NCI-H2227 treated with DMSO at 0.1 percent for 48 hours (cell line): ENCODE measurements around the gene PARD6B.
"Not testable (repeated sequence)": the region's sequence is repeated elsewhere in the genome, so short reads cannot be mapped to it uniquely, and the experiment has no call there.

Experiments used
- DNase-seq: peaks from one replicate; lab custom pipeline; 2025; lab: John Stamatoyannopoulos, UW

Gene PARD6B

DNA sequence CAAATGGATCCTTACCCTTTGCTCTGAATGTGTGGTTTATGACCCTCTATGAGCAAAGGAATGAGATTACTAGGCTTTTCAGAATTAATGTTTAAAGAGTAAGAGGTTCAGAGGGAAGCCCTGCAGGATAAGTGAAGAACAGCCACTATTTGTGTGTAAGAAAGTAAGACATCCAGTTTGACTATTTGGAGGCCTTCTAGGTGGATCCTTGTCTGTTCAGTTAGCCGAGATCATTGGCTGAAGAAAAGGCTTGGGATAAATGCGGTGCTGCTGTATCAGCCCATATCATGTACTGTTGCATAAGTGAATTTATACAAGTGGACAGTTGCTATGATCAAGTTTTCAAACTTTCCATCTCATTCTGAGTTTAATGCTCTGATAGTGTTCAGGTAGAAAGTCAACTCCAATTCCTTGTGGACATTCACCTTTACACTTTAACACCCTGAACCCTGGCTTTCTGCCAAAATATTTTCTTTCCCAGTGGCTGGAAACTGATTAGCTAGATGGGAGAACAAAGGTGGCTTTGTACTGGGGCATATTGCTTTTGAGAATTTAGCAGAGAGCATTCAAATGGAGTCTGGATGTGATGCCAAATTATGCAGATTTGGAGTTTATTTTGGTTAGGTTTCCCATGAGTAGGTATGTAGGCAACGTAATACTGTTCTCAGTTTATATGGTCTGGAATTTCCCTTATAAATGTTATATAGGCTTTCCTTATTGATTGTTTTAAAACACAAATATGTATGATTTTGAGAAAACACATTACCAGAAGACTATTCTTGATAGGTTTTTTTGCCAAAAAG, 15.0 kb downstream of the PARD6B start:
- DNase-seq: no peak

DNA sequence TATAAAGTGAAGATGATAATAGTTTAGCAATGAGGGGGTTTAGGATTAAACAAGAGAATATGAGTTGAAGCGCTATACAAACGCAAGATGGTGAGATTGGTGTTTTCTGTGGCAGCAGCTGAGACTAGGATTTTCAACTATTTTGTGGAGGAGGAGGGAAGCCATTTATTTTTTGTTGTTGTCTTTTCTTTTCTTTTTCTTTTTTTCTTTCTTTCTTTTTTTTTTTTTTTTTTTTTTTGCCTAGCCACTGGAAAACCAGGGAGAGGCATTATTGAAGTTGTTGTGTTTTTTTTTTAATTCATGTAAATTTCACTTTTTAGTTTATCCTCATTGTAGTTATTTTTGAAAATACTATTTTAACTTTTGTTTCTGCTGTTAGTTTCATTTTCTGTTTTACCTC, 15.9 kb downstream of the PARD6B start:
- no peak for DNase-seq

DNA sequence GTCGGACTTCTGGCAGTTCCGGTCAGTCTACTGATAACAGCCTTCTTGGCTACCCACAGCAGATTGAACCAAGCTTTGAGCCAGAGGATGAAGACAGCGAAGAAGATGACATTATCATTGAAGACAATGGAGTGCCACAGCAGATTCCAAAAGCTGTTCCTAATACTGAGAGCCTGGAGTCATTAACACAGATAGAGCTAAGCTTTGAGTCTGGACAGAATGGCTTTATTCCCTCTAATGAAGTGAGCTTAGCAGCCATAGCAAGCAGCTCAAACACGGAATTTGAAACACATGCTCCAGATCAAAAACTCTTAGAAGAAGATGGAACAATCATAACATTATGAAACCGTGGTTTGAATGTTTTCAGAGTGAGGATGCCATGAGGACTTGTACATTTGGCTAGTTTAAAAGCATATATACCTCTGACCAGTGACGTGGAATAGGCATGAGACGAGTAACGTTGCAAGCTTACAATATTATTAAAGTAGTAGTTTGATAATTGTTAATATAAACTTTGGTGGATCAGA, 18.8 kb downstream of the PARD6B start:
- no peak for DNase-seq

DNA sequence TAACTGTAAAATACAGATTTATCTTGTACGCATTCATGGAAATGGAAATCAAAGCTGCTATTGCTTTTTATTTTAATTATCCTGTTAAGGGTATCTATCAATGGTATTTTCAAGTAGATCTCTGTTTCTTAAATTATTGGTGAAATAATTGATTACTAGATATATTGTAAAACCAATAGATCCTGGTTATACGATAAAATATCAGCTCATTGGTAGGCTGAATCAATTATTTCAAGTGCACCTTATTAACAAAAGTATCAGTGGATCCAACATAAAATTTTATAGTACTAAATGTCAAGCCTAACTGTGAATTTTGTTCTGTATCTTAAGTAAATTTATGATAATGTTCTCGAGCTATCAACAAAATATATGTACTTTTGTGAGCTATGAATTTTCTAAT, 21.8 kb downstream of the PARD6B start:
- no peak for DNase-seq

DNA sequence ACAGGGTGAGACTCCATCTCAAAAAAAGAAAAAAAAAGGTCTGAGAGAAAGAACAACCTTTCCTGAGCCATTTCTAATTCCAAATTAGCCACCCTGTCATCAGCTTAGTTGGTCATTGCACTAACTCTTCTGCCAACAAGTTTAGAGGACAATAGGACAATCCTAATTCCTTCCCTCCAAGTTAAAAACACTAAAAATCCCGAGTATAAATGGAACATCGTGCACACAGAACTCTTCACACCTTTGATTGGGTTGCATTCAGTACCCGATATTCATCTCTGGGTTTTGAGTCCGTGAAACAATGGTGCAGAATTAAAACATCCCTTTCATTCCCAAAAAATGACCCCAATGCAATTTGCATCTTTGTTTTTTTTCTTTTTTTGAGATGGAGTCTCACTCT, 23.0 kb downstream of the PARD6B start:
- no peak for DNase-seq

DNA sequence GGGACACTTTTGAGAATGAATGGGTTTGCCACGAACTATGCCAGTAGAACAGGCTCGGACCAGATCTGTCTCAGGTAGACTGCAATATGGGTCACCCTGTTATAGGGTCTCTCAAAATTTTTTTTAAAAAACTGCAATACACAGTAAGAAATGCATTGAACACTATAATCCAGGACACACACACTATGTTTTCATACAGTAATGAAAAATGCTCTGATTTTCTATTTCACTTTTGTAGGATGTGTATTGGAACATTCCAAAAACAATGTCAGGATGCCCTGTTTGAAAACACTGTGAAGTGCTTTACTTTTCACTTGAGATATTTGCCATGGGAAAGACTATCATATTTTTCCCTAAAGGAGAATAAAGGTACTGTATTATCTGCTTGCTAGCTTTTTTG, 25.1 kb downstream of the PARD6B start:
- no peak for DNase-seq

DNA sequence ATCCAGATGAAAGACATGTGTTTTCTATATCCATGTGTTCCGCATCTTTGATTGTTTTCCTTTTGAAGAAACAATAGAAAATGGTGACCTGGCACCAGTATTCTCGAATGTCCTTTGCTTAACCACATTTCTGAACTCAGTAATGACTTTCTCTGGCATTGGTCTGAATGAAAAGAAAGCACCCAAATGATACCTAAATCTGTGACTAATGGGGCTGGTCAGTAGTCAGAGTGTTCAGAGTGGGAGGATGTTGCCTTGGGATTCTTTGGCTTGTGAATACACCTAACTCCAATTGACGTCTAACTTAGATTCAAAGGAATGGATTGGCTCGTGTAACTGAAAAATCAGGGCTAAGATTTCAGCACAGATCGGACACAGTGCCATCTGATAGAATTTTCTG, 27.1 kb downstream of the PARD6B start:
- DNase-seq: no peak

DNA sequence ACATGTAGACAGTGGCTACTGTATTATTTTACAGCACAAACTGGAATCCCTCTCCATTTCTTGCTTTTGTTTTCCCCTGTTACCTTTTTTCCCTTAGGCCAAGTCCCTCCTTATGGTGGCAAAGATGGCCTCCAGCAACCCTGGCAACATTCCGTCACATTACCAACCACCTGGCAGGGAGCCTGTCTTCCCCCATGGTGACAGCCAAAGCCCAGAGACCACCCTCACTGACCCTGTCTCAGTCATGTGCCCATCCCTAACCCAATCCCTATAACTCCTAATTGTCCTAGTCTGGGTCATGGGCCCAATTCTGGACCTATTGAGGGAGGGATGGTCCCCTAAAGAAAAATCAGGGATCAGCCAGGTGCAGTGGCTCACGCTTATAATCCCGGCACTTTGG, 27.6 kb downstream of the PARD6B start:
- no peak for DNase-seq

DNA sequence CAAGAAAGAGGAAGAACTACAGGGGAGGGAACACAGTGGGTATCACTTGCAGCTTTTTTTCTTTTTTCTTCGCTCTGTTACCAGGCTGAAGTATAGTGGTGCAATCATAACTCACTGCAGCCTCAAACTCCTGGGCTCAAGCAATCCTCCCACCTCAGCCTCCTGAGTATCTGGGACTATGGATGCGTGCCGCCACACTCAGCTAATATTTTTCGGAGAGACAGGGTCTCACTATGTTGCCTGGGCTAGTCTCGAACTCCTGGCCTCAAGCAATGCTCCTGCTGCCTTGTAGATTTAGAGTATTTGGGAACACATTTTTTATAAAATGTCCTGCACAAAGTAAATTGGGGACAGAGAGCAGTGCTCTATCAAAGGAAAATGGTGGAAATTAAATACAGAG, 28.3 kb downstream of the PARD6B start:
- DNase-seq: no peak

DNA sequence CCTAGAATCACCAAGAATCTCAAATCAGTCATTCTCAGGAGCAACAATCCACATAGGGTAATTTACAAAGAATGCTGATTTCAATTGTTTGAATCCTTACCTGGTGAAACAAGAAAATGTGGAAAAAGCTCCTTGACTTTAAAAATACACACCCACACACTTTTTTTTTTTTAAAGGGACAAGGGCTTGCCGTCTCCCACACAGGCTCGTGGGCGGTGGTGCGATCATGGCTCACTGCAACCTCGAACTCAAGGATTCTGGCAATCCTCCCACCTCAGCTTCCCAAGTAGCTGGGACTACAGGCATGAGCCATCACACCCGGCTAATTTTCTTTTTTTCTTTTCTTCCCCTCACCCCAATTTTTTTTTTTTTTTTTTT, 30.7 kb downstream of the PARD6B start:
- no peak for DNase-seq

DNA sequence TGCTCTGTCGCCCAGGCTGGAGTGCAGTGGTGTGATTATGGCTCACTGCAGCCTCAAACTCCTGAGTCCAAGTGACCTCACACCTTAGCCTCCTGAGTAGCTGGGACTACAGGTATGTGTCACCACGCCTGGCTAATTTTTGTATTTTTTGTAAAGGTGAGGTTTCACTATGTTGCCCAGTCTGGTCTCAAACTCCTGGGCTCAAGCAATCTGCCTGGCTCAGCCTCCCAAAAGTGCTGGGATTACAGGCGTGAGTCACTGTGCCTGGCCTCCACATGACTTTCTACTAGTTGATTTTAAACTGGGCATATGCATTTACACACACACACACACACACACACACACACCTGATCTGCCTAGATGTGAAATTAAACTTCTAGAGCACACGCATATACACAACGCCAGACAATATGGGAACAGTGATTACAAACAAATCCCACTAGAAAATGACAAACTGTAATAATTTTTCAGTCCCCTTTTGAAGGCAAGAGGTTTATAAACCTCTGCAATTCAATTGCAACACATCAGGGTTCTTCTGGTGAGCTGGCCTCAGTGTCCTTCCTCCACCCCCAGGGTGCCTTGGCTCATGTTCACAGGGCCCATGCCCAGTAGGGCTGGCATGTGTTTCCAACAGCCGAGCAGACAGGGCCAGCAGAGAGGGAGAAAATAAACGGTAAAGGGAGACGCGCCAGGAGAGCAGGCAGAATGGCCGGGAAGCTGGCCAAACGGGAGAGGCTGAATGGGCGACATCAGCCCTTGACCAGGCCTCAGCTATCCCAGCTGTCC, 31.2 kb downstream of the PARD6B start:
- no peak for DNase-seq

DNA sequence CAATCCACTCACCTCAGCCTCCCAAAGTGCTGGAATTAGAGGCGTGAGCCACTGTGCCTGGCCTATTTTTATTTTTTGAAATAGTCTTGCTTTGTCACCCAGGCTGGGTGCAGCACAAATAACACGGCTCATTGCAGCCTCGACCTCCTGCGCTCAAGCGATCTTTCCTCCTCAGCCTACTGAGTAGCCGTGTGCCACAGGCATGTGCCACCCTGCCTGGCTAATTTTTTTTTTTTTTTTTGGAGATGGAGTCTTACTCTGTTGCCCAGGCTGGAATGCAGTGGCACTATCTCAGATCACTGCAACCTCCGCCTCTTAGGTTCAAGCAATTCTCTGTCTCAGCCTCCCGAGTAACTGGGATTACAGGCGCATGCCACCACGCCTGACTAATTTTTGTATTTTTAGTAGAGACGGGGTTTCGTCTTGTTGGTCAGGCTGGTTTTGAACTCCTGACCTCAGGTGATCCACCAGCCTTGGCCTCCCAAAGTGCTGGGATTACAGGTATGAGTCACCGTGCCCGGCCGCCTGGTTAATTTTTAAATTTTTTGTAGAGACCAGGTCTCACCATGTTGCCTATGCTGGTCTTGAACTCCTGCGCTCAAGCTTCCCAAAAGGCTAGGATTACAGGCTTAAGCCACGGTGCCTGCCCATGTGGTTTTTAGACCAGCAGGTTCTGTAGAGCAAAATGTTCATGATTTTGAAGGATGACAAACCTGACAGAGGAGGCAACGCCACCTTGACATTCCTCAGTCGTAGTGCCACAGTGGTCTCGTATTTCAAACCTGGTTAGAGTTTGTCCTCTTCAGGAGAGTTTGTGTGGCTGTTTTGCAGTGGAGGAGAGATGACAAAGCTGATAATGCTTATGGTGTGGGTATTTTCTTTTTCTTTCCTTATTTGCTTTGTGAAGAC, 32.4 kb downstream of the PARD6B start:
- not testable (repeated sequence) for DNase-seq

DNA sequence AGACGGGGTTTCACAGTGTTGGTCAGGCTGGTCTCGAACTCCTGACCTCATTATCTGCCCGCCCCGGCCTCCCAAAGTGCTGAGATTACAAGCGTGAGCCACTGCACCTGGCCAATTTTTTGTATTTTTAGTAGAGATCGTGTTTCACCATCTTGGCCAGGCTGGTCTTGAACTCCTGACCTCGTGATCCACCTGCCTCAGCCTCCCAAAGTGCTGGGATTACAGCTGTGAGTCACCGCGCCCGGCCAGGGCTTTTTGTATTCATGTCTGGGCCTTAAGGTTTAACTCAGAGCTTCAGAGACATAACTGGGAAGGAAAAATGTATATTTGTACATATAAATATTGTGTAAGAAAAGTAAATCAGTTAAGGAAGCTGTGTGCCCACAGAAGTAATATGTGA, 33.9 kb downstream of the PARD6B start:
- DNase-seq: not testable (repeated sequence)

DNA sequence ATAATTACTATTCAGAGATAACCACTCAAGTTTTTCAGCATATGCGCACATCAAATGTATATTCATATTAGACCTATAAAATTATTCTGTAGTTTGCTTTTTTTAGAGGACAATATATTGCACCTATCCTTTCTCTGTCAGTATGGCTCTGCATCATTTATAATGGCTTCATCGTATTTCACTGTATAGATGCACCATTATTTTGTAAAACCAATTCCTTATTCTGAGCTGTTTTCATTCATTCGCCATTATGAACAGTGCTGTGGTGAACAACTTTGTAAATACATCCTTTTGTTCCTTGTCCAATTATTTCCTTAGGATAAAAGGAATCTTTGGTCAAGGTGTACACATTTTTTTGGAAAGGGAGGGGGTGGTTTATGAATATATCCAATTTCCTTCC, 34.3 kb downstream of the PARD6B start:
- DNase-seq: no peak

DNA sequence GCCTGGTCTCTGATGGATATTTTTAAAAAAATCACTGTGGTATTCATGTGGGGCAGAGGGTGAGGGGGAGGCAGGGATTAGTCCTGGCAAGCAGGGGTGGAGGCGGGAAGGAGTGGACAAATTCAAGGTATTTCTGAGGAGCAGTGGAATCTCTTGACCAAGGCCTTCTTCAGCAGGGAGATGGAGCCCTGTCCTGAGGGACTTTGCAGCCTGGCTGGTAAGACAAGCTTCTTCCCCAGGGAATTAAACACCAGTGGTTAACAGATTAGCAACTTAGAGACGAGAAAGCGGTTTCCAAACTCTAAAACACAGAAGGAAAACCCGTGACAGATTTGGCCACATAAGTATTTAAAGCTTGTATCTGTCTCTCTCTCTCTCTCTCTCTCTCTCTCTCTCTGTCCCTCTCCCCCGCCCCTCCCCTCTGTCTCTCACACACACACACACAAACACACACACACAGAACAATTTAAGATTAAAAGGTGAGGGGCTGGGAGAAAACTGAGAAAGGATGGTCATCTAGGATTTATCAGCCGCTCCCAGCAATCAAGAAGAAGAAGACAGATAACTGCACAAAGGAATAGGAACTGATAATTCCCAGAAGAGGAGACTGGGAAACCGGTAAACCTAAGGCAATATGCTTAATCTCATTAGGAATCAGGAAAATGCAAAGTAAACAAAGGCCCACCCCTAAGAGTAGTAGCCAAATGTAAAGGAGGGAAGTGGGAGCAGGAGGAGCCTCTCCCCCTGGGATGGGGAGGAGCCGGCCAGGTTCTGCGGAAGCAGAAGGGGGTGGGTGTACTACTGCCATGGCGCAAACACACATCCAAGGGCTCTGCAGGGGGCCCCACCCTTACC, 35.8 kb downstream of the PARD6B start:
- not testable (repeated sequence) for DNase-seq

DNA sequence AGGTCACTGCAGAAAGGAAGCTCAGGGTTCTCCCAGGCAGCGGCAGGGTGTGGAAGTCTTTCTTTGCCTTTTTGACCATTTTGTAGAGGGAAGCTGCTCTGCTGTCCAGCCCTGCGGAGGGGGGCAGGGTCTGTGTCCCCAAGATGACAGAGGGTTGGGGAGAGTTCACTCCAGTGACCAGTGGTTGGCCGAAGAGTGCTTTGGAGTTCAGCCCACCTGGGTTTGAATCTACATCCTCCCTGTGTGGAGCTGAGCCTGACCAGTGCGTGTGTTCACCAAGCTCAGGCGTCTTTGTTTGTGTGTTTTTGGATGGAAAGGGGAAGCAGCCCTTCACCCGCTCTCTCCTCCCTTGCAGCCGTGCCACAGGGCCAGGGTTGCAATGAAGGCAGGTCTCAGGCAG, 37.6 kb downstream of the PARD6B start:
- DNase-seq: not testable (repeated sequence)

DNA sequence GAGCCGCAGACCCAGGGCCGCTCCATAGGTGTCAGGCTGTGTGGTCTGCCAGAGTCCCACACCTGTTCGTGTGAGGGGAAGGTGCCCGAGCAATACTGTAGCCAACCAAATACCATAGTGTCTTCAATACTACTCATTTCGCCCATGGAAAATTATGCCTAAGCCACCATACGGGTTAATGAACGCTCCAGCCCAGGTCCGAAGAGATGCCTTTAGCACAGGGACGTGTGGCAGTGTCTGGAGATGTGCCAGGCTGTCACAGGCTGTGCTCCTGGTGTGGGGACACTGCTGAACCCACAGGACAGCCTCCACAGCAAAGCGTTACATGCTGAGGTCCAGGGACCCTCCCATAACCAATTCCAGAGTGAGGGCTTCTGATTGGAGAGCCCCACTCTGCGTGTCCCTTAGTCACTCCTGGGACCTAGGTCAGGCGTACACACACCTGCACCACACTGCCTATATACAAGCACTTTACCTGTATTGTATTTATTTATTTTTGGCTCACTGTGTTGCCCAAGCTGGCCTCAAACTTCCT, 38.2 kb downstream of the PARD6B start:
- DNase-seq: not testable (repeated sequence)

DNA sequence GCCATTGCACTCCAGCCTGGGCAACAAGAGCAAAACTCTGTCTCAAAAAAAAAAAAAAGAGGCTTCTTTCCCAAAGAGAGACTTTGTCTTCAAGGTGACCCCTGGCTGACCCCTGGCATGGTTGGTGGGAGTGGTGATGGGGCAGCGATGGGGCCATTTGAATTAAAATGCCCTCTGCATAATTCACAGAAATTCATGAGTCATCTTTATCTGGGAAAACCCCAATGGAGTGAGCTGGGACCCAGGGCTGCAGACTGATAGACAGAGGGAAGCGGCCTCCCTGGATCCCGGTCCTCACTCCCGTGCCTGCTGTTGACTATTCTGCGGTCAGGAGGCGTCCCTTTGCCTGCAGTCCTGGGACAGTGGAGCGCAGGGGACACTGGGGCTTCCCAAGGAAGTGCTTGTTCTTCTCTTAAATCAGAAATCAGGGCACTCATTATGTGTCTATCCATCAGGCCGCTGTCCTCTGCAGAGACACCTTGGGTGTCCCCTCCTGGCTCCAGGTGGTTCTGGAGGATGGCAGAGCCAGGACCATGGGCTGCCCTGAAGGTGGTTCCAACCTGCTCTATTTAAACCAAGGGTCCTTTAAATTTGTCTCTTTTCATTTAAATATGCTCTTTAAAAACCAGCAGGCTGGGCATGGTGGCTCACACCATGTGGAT, 40.2 kb downstream of the PARD6B start:
- not testable (repeated sequence) for DNase-seq

DNA sequence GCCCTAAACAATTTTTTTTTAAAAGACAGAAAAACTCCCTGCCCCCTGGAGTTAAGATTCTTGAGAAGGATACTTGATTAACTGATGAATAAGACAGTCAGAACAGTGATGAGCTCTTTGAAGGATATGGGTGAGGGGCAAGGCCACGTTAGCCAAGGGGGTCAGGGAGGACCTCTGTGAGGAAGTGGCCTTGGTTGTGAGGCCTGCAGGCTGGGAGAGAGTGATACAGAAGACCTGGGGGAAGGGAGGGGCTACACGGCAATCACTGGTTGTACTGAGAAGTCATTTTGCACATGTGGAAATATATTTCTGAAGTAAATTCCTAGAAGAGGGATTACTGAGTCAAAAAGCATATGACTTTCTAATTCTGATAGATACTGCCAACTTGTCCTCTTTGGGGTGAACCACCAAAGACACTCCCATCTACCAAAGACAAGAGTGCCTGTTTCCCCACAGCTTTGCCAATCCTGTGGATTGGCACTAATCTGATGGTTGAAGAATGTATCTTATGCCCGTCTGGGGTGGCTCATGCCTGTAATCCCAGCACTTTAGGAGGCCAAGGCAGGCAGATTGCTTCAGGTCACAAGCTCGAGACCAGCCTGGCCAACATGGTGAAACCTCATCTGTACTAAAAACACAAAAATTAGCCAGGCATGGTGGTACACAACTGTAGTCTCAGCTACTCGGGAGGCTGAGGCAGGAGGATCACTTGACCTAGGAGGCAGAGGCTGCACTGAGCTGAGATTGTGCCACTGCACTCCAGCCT, 41.2 kb downstream of the PARD6B start:
- DNase-seq: no peak

DNA sequence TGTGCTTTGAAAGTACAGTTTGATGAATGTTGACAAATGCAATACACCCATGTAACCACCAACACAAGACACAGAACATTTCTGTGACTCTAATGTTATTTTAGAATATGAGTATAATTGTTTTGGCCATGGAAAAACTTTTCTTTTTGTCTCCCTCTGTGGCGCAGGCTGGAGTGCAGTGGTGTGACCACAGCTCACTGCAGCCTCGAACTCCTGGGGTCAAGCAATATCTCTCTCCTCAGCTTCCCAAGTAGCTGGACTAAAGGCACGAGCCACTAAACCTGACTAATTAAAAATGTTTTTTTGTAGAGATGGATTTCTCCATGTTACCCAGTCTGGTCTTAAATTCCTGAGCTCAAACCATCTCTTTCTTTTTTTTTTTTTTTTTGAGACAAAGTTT, 43.1 kb downstream of the PARD6B start:
- no peak for DNase-seq
